HCT116 (cell line): ENCODE results near the gene KLHL9.

Source experiments
- CTCF ChIP-seq, 3 experiments: fragments of 200-600 bp in 1 of 3; sonication (generic) in 1 of 3; IDR thresholded peaks in 2 of 3; conservative IDR thresholded peaks in 1 of 3; 2 replicates each; pipeline ENCODE4 v1.5.1; 2012 to 2017; ENCODE audit warnings: low read depth in 2 of 3, low read length in 2 of 3, antibody characterized with exemption in 1 of 3, borderline replicate concordance in 1 of 3, control low read depth in 1 of 3, mild to moderate bottlenecking in 1 of 3, mixed read lengths in 1 of 3, mixed run types in 1 of 3, moderate library complexity in 1 of 3; ENCODE audit not compliant: insufficient read depth in 1 of 3
- EZH2 ChIP-seq: fragments of 200-600 bp; sonication (generic); IDR thresholded peaks from 2 replicates; pipeline ENCODE4 v1.6.1; 2017; ENCODE audit warnings: antibody characterized with exemption, mixed run types
- RAD21 ChIP-seq: IDR thresholded peaks from 2 replicates; pipeline ENCODE4 v1.6.1; 2012; ENCODE audit warnings: low read depth, mild to moderate bottlenecking
- TF ChIP-seq, protein P1 (sequence below): IDR thresholded peaks from 2 replicates; pipeline ENCODE4 v1.6.1; 2012

DNA sequence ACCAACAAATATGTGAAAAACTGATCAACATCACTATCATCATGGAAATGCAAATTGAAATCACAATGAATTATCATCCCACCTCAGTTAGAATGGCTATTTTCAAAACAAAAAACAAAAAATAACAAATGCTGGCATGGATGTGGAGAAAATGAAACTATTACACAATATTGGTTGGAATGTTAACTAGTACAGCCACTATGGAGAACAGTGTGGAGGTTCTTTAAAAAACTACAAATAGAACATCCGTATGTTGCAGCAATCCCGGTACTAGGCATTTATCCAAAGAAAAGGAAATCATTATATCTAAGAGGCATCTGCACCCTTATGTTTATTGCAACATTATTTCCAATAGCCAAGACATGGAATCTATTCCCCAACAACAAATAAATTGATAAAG is 21.1 kb downstream of the KLHL9 start:
- TF ChIP-seq EZH2 = no peak
- no peak for TF ChIP-seq CTCF (IDR thresholded peaks at IDR 0.05 in 2 of 3, conservative IDR thresholded peaks at IDR 0.05 in 1 of 3; ENCODE audit: borderline replicate concordance in 1 of 3, insufficient read depth in 1 of 3, low read depth in 2 of 3, low read length in 2 of 3)
- TF ChIP-seq, protein P1, sequence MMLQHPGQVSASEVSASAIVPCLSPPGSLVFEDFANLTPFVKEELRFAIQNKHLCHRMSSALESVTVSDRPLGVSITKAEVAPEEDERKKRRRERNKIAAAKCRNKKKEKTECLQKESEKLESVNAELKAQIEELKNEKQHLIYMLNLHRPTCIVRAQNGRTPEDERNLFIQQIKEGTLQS = no peak
- no peak for TF ChIP-seq RAD21
